HG03095 (cell line): ENCODE measurements around the gene NR4A3.
A peak's percentile ranks its signal among the peaks of the same experiment; 100 is the strongest.
"Not testable (repeated sequence)": the region's sequence is repeated elsewhere in the genome, so short reads cannot be mapped to it uniquely, and the experiment has no call there.

Experiments
- ATAC-seq: cut with Tn5 transposase; IDR thresholded peaks from one replicate; pipeline ENCODE4 v1.9.1; 2021; ENCODE audit warnings: moderate library complexity; ENCODE audit not compliant: unreplicated experiment

NR4A3 gene

GRCh38 chr9:99832558-99832864 lies 10.8 kb downstream of the NR4A3 start:
- ATAC-seq: no peak

- ATAC-seq: no peak
Observed at GRCh38 chr9:99833735-99834134, 12.1 kb downstream of the NR4A3 start.

GRCh38 chr9:99834474-99834873 lies 12.8 kb downstream of the NR4A3 start:
- ATAC-seq: no peak

DNA sequence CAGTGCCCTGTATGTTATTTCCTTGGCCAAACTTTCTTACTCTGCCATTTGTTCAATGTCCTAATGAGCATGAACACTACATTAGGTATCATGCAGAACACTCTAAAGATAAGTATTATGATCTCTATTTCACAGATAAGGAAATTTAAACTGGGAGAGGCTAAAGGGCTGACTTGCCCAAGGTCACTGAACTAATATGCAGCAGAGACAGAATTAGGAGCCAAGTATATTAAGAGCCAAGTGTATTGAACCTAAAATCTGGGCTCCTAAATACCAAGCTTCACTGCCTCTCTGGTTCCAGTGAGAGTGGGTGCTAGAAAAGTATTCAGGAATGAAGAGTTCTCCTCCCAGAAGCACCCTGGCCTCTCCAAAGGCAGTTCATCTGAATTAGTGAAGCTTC lies 13.5 kb downstream of the NR4A3 start:
- no peak for ATAC-seq

DNA sequence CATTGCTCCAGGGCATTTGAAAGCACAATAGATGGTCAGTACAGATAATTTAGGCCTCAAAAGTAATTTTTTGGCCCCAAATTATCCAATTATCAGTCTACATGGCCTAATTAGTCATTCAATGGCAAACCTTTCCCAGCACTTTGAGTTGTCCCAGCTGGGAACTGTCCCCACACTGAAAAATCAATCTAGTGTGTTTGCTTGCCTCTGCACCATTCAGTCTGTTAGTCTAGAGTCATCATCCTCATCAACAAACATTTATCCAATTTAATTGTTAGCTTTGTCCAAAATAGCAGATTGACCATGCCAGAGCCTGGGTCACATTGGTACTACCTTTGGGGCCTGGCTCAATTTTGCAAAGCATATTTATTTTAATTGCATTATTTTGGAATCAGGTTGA lies 13.9 kb downstream of the NR4A3 start:
- ATAC-seq: no peak

DNA sequence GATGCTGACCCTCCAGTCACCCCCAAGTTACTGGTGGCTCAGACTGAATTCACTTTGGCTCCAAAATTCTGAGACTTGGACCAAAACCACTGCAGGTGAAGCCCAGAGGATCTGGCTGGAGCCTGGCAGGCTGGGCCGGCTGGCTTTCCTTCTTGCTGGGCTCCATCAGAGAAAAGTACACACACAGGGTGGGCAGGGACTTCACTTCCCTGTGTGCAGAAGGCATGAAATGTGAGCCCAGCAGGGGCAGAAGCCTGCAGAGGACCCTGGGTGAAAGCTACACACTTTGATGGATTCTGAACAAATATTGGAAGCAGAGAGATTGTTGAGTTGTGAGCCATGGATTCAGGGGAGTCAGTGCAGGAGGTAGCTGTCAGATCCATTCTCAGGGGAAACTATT lies 18.4 kb downstream of the NR4A3 start:
- no peak for ATAC-seq

GRCh38 chr9:99845063-99845462 lies 23.4 kb downstream of the NR4A3 start:
- ATAC-seq: no peak

GRCh38 chr9:99848447-99848846 lies 26.8 kb downstream of the NR4A3 start:
- ATAC-seq: no peak

- no peak for ATAC-seq
Observed at GRCh38 chr9:99850736-99851499, 29.2 kb downstream of the NR4A3 start.

DNA sequence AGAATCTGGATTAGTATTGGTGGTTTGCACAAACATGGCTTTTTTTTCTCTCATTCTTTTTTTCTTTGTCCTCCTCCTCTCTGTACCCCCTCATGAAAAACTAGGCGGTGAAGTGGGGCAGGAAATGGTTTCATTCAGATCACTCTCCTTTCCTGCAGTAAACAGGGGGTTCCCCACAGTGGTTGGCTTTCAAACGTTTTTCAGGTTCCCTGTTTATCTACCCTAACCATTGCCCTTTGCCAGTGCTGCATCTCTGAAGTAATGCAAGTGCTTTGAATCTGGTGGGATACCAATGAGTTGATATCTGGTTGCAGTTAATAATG lies 29.8 kb downstream of the NR4A3 start:
- ATAC-seq: peak; percentile 91

DNA sequence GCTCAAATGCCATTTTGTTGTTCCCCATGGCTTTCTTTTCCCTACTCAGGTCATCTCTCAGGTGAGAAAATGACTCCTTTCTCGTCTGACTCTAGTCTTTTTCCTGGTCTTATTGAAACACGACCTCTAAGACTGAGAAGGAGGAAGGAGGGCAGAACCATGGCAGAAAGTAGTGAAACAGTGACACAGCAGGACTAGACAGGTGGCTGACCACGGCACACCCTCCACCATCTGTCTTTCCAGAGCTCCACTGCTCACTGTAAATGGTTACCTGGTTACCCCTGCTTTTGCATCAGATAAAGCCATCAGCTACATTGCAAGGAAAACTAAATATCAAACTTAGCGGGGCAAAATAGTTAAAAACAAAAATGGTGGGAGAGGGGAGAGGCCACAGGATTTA lies 30.9 kb downstream of the NR4A3 start:
- no peak for ATAC-seq

DNA sequence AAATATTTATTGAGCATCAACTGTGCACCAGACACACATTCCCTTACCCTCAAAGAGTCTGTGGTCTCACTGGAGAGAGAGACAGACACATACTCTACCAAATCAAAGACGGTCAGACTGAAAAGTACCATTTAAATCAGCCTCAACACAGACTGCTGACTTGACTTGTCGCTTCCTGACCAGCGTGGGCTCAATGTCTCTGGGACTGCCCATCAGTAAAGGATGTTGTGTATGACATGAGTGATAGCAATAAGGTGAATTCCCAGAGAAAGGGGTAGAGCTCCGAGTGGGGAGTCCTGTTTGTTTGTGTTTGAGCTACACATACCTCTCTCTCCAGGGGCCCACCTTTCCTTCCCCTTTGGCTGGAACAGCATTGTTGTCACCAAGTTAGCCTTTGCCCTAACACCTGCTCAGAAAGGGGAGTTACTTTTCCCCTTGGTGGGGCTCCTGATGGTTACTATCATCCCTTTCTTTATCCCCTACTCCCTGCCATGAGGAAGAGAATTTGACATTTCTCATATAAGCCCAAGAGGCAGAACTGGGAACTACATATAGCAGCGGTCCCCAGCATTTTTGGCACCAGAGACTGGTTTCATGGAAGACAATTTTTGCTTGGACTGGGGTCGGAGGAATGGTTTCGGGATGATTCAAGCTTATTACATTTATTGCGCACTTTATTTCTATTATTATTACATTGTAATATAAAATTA lies 33.9 kb downstream of the NR4A3 start:
- no peak for ATAC-seq

GRCh38 chr9:99857576-99857975 lies 35.9 kb downstream of the NR4A3 start:
- ATAC-seq: not testable (repeated sequence)

DNA sequence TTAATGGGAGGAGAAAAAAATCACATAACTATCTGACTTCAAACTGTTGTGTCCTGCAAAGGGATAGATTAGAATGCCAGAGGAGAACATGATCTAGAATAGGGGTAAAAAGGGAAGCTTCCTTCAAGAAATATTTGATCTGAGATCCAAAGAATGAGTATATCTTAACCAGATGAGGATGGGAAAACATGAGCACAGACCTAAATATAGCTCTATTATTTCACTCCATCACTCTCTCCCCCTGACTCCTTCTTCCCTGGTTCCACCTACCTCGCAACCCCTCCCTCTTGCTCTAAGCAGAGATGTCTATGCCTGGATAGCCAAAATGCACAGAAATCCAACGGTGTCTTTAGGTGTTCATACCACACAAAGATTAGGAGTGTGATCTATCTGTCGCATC lies 36.4 kb downstream of the NR4A3 start:
- ATAC-seq: no peak

DNA sequence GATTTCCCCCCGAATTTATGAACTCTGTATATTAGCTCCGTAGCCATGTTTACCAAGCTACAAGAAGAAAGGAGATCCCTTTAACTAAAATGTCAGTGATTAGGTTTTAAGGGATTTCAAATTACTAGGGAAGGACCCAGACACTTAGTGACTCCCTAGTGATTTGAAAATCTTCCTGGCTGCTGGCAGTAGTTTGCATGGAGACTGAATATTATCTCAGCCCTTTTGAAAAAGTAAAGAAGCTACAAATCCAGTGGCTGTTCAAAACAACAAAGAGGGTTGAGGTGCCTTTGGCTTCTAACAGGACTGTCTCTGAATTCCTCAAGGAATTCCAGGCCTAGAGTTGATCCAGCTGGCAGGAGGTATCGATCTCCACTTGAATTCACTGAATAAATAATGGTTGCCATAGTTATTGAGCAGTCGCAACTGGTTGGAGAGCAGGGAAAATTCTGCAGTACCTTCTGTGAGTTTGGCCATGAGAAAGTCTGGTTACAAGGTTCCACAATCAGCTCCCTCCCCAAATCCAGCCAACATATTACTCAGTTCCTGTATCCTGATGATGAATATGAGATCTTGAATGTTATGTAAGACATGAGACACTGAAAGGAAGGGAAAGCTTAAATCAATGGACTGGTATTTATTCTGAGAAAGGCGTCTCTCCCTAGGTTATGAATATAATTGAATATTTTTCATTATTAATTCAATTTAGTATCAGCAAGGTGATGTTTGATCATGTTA lies 37.7 kb downstream of the NR4A3 start:
- ATAC-seq: no peak

DNA sequence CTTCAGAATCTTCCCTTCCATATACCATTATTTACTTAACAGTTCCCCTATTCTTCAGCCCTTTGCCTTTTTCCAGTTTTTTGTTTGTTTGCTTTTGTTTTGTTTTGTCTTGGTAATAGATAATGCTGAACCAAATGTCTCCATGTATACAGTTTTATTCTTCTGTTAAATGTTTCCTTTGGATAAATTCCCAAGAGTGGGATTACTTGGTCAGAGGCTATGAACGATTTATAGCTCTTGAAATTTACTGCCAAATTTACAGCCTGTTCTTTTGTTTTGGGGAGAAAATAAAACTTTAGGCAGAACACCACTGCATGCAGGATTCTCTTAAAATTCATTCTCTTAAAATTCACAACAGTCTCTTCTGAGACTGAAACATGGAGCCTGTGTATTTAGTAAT lies 38.6 kb downstream of the NR4A3 start:
- no peak for ATAC-seq

DNA sequence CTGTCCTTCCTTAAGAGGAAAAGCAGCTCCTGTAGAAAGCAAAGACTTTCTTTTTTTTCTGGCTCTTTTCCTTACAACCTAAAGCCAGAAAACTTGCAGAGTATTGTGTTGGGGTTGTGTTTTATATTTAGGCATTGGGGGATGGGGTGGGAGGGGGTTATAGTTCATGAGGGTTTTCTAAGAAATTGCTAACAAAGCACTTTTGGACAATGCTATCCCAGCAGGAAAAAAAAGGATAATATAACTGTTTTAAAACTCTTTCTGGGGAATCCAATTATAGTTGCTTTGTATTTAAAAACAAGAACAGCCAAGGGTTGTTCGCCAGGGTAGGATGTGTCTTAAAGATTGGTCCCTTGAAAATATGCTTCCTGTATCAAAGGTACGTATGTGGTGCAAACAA lies 42.3 kb downstream of the NR4A3 start:
- ATAC-seq: no peak

DNA sequence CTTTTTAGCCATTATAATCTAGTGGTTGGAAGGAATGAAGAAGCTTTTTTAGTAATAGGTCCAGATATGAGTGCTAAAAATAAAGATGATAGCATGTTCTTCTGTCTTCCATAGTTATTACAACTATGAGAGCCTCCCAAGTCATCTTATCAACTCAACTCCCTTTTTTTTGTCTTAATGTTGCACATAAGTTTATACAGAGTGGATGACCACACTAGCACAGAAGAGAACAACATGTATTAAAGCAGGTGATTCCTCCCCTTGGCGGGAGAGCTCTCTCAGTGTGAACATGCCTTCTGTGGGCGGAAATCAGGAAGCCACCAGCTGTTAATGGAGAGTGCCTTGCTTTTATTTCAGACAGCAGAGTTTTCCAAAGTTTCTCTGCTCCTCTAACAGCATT lies 44.7 kb downstream of the NR4A3 start:
- no peak for ATAC-seq

- ATAC-seq: no peak
Observed at GRCh38 chr9:99867536-99867935, 45.9 kb downstream of the NR4A3 start.

- peak; percentile 44 for ATAC-seq
Observed at GRCh38 chr9:99867968-99868367, 46.3 kb downstream of the NR4A3 start.

DNA sequence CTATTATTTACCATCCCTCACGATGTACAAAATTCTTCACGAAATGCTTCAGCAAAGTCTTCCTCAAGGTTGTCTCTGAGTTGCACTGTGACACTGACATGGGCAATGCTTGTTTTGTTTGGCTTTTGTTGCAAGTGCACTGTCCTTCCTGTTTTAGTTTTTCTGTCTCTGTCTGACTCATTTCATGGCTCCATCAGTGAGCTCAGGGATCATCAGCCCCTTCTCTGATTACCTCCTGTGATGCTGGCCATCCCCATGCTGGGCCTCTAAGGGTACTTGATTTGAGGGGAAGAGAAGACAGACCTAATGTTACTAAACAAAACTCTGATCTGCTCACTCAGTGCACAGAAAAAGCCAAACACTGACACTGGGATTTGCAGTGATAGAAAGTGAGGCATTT lies 47.2 kb downstream of the NR4A3 start:
- peak; percentile 89 for ATAC-seq

DNA sequence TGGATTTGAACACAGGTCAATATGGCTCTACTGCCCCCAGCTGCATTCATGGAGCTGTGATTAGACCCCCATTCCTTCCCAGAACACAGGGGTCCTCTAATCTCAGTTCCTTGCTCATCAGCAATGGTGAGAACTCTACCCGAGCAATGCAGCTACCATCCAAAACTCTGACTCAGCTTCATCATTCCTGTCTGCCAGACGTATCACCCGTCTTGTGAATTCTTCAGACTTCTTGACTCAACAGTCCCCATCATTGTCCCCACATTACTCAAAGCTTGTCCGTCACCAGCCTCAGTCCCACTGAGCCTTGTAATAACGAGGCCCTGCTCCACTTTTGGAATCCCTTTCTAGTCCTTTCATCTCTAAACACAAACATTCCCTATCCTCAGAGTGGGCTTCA lies 48.4 kb downstream of the NR4A3 start:
- no peak for ATAC-seq
